ENCODE results near the gene C4B.
"Not testable (repeated sequence)": the region's sequence is repeated elsewhere in the genome, so short reads cannot be mapped to it uniquely, and the experiment has no call there.

- TF ChIP-seq CTCF (IDR thresholded peaks at IDR 0.05; ENCODE audit: insufficient read depth, low read depth, low read length); EZH2 (IDR thresholded peaks at IDR 0.05; ENCODE audit: insufficient read depth, low read length): not testable (repeated sequence)
Measured at GRCh38 chr6:32037598-32038524, 23.3 kb downstream of the C4B start, which contains the start of gene CYP21A2.

Data from astrocyte (in vitro differentiated cells and primary cell).